K562 (cell line): ENCODE measurements around the gene INSIG1. TPM values are rescaled to one million over a fixed set of nuclear protein-coding genes. Genes with fewer than 3 reads are reported as not detected.

Source experiments
- HDAC1 ChIP-seq, 2 experiments: fragments of 450-650 bp; IDR thresholded peaks; 2 replicates each; pipeline ENCODE4 v1.6.1; 2016 to 2017; ENCODE audit warnings: inconsistent platforms in 1 of 2, mild to moderate bottlenecking in 1 of 2, moderate library complexity in 1 of 2
- MAFK ChIP-seq: IDR thresholded peaks from 2 replicates; pipeline ENCODE4 v1.6.1; 2011; ENCODE audit warnings: low read length, improper control_type of control experiment
- MBD2 ChIP-seq: sonication (generic); IDR thresholded peaks from 2 replicates; pipeline ENCODE4 v1.6.1; 2016; ENCODE audit warnings: low read depth, borderline replicate concordance
- MTA2 ChIP-seq: fragments of 450-650 bp; IDR thresholded peaks from 2 replicates; pipeline ENCODE4 v1.6.1; 2016; ENCODE audit warnings: low read depth
- NR4A1 ChIP-seq, 2 experiments: fragments of 250-450 bp in 1 of 2; fragments of 450-650 bp in 1 of 2; sonication (Bioruptor Pico) in 1 of 2; IDR thresholded peaks; 2 replicates each; pipeline versions ENCODE4 v1.4.0 to v1.6.1; 2016 to 2020; ENCODE audit warnings: mild to moderate bottlenecking in 2 of 2, missing compliant biosample characterization in 1 of 2, missing genetic modification characterization in 1 of 2, moderate library complexity in 1 of 2
- PHF20 ChIP-seq: fragments of 450-650 bp; IDR thresholded peaks from 2 replicates; pipeline ENCODE4 v1.6.1; 2018; ENCODE audit not compliant: partially characterized antibody
- SNRNP70 ChIP-seq: fragments of 200-400 bp; formaldehyde crosslinking; optimal IDR thresholded peaks from 2 replicates; pipeline ENCODE3; 2017; ENCODE audit warnings: low read depth, low read length
- SRSF3 ChIP-seq: fragments of 200-400 bp; formaldehyde crosslinking; IDR thresholded peaks from 2 replicates; pipeline ENCODE4 v1.6.1; 2016; ENCODE audit warnings: mild to moderate bottlenecking, low read length, moderate library complexity; ENCODE audit not compliant: insufficient read depth
- ZBTB1 ChIP-seq: sonication (generic); formaldehyde crosslinking; IDR thresholded peaks from 2 replicates; pipeline ENCODE4 v1.8.1; 2023; ENCODE audit warnings: missing genetic modification reagents, low read depth, mild to moderate bottlenecking, borderline replicate concordance
- ZC3H11A ChIP-seq: IDR thresholded peaks from 2 replicates; pipeline ENCODE4 v1.6.1; 2012; ENCODE audit warnings: low read depth, low read length, improper control_type of control experiment
- ZNF445 ChIP-seq: fragments of 250-450 bp; sonication (Bioruptor Pico); IDR thresholded peaks from 2 replicates; pipeline ENCODE4 v1.4.0; 2020; ENCODE audit warnings: low read depth, mild to moderate bottlenecking, moderate library complexity
- ZNF699 ChIP-seq: fragments of 250-450 bp; sonication (Bioruptor Pico); IDR thresholded peaks from 2 replicates; pipeline ENCODE4 v1.8.0; 2021; ENCODE audit warnings: mild to moderate bottlenecking, moderate library complexity; ENCODE audit not compliant: insufficient replicate concordance
- polyA plus RNA-seq, 8 experiments: library from polyadenylated mRNA; depleted of rRNA in 4 of 8; stranded (reverse) in 5 of 8; unstranded in 3 of 8; fragments of >200 nt; fragmentation: Nextera tagmentation in 2 of 8; fragmentation: Illumina TruSeq in 1 of 8; extraction: Ambion mirVana in 2 of 8; extraction: Trizol in 1 of 8; gene quantifications; 2 replicates each; pipeline versions ENCODE4 v1.2.1 to v1.2.3, GENCODE V29; 2011 to 2014; ENCODE audit warnings: inconsistent platforms in 1 of 8, missing spikeins in 1 of 8
- total RNA-seq, 7 experiments: library from RNA; depleted of rRNA in 6 of 7; stranded (reverse); fragments of >200 nt in 6 of 7; fragmentation: Illumina TruSeq in 2 of 7; extraction: Trizol in 2 of 7; gene quantifications; 2 replicates each; pipeline versions ENCODE4 v1.2.1 to v1.2.3, GENCODE V29; 2011 to 2021; ENCODE audit warnings: low replicate concordance in 1 of 7
- TF ChIP-seq, protein P1 (sequence below), 2 experiments: fragments of 450-650 bp; IDR thresholded peaks; 2 replicates each; pipeline ENCODE4 v1.6.1; 2016; ENCODE audit warnings: mild to moderate bottlenecking in 2 of 2, borderline replicate concordance in 1 of 2, low read depth in 1 of 2, moderate library complexity in 1 of 2
- TF ChIP-seq, protein P2 (sequence below): IDR thresholded peaks from 2 replicates; pipeline ENCODE4 v1.6.1; 2016; ENCODE audit warnings: missing genetic modification characterization, missing compliant biosample characterization
- TF ChIP-seq, protein P3 (sequence below): fragments of 250-450 bp; sonication (Bioruptor Pico); IDR thresholded peaks from 2 replicates; pipeline ENCODE4 v1.8.0; 2022; ENCODE audit warnings: inconsistent platforms

INSIG1 gene
- total and polyA plus RNA-seq, 9 of the 15 experiments (the other 6 are each of a cell fraction or from before 2014, with no cell fraction given), result 57.1 to 787 (median 238) TPM

DNA sequence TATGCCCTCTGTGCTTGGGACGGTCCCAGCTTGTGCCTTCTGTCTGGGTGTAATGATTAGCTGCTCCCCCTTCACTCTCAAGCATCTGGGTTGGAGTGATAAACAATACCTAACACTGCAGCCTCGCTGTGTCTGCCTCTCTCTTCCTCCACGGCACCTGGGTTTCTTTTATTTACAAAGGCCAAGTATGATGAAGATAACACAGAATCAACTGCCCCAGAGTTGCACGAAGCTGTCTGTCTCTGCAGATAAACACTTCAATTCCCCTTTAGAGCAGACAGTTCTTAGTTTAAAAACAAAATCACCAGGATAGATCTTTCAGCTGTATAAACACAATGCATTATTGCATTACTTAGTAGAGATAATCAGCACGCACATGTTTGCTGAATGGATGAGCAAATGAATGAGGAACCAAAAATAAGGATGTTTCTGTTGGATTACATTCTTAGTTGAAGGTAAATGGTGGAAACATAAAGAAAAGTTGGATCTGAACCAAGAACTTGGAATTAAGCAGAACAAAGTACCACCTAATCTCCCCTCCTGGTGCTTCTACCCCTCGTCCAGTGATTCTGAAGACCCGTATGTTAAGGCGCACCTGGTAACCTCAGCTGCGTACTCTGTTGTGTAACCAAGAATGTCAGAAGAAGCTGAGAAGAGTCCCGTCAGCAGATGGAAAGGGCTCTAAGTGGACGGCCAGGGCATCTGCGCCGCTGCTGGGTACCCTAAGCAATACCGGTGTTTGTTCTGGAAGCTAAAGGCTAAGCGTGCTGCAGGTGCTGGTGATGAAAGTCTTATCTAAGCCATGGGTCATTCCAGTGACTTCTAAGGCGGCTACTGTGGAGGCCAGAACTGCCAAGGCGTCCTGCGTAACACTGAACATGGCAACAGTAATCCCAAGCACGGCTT is 26.6 kb downstream of the INSIG1 start (continued):
- TF ChIP-seq, protein P1, sequence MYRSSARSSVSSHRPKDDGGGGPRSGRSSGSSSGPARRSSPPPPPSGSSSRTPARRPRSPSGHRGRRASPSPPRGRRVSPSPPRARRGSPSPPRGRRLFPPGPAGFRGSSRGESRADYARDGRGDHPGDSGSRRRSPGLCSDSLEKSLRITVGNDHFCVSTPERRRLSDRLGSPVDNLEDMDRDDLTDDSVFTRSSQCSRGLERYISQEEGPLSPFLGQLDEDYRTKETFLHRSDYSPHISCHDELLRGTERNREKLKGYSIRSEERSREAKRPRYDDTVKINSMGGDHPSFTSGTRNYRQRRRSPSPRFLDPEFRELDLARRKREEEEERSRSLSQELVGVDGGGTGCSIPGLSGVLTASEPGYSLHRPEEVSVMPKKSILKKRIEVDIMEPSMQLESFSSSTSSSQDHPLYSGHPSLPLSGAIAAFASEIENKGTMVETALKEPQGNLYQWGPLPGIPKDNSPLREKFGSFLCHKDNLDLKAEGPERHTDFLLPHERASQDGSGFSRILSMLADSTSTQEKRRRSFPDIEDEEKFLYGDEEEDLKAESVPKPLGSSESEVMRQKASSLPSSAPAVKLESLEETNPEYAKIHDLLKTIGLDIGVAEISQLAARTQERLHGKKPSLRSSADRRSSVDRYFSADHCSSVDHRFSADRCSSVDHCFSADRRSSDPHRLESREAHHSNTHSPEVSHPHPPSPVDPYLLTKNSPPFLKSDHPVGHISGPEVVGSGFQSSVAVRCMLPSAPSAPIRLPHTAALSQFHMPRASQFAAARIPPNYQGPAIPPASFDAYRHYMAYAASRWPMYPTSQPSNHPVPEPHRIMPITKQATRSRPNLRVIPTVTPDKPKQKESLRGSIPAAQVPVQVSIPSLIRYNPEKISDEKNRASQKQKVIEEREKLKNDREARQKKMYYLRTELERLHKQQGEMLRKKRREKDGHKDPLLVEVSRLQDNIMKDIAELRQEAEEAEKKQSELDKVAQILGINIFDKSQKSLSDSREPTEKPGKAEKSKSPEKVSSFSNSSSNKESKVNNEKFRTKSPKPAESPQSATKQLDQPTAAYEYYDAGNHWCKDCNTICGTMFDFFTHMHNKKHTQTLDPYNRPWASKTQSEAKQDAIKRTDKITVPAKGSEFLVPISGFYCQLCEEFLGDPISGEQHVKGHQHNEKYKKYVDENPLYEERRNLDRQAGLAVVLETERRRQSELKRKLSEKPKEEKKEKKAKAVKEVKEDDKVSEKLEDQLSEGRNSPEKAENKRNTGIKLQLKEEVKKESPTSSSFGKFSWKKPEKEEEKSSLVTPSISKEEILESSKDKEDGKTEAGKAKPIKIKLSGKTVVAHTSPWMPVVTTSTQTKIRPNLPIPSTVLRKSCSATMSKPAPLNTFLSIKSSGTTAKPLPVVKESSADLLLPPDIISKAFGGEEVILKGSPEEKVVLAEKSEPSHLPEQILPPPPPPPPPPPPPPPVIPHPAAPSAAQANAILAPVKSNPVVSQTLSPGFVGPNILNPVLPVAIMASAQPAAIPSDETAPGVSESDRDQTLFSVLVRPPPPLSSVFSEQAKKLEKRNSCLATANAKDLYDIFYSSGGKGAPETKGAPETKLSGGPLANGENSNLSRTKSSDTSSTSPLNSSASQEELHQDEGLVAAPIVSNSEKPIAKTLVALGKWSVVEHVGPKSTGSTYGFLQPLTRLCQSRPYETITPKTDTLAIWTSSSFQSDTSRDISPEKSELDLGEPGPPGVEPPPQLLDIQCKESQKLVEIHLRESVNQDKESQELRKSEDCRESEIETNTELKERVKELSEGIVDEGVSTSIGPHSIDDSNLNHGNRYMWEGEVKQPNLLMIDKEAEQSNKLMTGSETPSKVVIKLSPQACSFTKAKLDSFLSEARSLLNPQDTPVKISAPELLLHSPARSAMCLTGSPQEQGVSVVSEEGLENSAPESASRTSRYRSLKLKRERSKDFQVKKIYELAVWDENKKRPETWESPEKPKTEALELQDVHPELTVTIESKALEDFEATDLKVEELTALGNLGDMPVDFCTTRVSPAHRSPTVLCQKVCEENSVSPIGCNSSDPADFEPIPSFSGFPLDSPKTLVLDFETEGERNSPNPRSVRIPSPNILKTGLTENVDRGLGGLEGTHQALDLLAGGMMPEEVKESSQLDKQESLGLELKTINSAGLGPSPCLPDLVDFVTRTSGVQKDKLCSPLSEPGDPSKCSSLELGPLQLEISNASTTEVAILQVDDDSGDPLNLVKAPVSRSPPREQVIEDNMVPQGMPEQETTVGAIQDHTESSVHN (IDR thresholded peaks at IDR 0.05; ENCODE audit: borderline replicate concordance in 1 of 2, low read depth in 1 of 2), result peak; percentile 96 to 98
- TF ChIP-seq ZBTB1 (no peak), PHF20 (no peak), ZNF445 (CRISPR knock-in tag) (peak; percentile 81), SRSF3 (no peak), ZNF699 (CRISPR knock-in tag) (peak; percentile 74), HDAC1 (IDR thresholded peaks at IDR 0.05) (peak in 1 of 2 experiments; percentile 89; a peak in 2 of 4 replicates), ZC3H11A (no peak), MAFK (no peak; the same call in 1 of the 2 replicates), NR4A1 (CRISPR knock-in tag; IDR thresholded peaks at IDR 0.05) (no peak), NR4A1 (tag; IDR thresholded peaks at IDR 0.05) (peak; percentile 100), SNRNP70 (no peak), MTA2 (peak; percentile 100), MBD2 (peak; percentile 69; the same call in 1 of the 2 replicates)
- TF ChIP-seq, protein P2, sequence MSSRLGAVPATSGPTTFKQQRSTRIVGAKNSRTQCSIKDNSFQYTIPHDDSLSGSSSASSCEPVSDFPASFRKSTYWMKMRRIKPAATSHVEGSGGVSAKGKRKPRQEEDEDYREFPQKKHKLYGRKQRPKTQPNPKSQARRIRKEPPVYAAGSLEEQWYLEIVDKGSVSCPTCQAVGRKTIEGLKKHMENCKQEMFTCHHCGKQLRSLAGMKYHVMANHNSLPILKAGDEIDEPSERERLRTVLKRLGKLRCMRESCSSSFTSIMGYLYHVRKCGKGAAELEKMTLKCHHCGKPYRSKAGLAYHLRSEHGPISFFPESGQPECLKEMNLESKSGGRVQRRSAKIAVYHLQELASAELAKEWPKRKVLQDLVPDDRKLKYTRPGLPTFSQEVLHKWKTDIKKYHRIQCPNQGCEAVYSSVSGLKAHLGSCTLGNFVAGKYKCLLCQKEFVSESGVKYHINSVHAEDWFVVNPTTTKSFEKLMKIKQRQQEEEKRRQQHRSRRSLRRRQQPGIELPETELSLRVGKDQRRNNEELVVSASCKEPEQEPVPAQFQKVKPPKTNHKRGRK (tag), result no peak
- TF ChIP-seq, protein P3, sequence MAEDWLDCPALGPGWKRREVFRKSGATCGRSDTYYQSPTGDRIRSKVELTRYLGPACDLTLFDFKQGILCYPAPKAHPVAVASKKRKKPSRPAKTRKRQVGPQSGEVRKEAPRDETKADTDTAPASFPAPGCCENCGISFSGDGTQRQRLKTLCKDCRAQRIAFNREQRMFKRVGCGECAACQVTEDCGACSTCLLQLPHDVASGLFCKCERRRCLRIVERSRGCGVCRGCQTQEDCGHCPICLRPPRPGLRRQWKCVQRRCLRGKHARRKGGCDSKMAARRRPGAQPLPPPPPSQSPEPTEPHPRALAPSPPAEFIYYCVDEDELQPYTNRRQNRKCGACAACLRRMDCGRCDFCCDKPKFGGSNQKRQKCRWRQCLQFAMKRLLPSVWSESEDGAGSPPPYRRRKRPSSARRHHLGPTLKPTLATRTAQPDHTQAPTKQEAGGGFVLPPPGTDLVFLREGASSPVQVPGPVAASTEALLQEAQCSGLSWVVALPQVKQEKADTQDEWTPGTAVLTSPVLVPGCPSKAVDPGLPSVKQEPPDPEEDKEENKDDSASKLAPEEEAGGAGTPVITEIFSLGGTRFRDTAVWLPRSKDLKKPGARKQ (CRISPR knock-in tag), result no peak
